ENCODE measurements around the gene GPC3.

GRCh38 chrX:133563705-133564104 lies 421.7 kb downstream of the GPC3 start:
- no peak for TF ChIP-seq NFIC (IDR thresholded peaks at IDR 0.05)
- no peak for TF ChIP-seq CEBPB (IDR thresholded peaks at IDR 0.05)
- no peak for TF ChIP-seq EP300 (IDR thresholded peaks at IDR 0.05; ENCODE audit: borderline replicate concordance)

All from Ishikawa (cell line).